ENCODE results near the gene TENM4. TPM values are rescaled to one million over a fixed set of nuclear protein-coding genes. Genes with fewer than 3 reads are reported as not detected.

Gene TENM4
- total RNA-seq, 1 experiment from 2014 or later, result 9.9 TPM

DNA sequence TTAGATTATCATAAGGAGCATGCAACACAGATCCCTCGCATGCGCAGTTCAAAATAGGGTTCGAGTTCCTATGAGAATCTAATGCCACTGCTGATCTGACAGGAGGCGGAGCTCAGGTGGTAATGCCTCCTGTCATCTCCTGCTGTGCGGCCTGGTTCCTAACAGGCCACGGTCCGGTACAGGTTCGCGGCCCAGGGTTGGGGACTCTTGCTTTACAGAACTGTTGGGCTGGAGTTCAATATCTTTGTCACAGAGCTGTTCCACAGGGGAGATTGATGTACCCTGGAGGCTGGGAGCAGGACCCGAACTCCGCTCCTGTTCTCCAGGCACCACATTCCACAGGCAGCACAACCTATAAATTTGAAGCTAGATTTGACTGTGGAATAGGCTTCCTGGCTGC, 508.1 kb downstream of the TENM4 start:
- no peaks in the 10 kb centered on the region for H3K4me1 Mint-ChIP-seq (ENCODE audit: insufficient read depth, unreplicated experiment)
- CTCF ChIA-PET, result interaction anchor here (0.9 to 1.9 kb wide), 2 partner anchors 19 to 287 kb away, joined by 3 to 7 read pairs; no protein-coding TSS in a partner anchor
- DNase-seq (ENCODE audit: unreplicated experiment), result no peak
- H3K36me3 Mint-ChIP-seq (ENCODE audit: insufficient read depth, unreplicated experiment), result no peaks in the 10 kb centered on the region
- no peaks in the 10 kb centered on the region for H3K27me3 Mint-ChIP-seq (ENCODE audit: insufficient read depth, unreplicated experiment)
- POLR2A ChIA-PET, result interaction anchor here (1.1 kb wide), 1 partner anchor 73 kb away, joined by 3 read pairs; no protein-coding TSS in a partner anchor
- TF ChIP-seq, protein P1, sequence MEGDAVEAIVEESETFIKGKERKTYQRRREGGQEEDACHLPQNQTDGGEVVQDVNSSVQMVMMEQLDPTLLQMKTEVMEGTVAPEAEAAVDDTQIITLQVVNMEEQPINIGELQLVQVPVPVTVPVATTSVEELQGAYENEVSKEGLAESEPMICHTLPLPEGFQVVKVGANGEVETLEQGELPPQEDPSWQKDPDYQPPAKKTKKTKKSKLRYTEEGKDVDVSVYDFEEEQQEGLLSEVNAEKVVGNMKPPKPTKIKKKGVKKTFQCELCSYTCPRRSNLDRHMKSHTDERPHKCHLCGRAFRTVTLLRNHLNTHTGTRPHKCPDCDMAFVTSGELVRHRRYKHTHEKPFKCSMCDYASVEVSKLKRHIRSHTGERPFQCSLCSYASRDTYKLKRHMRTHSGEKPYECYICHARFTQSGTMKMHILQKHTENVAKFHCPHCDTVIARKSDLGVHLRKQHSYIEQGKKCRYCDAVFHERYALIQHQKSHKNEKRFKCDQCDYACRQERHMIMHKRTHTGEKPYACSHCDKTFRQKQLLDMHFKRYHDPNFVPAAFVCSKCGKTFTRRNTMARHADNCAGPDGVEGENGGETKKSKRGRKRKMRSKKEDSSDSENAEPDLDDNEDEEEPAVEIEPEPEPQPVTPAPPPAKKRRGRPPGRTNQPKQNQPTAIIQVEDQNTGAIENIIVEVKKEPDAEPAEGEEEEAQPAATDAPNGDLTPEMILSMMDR (IDR thresholded peaks at IDR 0.05; ENCODE audit: unreplicated experiment), result no peak
- no peak overlapping the region for H3K27ac Mint-ChIP-seq (ENCODE audit: low read depth, unreplicated experiment)
- no peaks in the 10 kb centered on the region for H3K9me3 Mint-ChIP-seq (ENCODE audit: unreplicated experiment)
- intact Hi-C loops (cut with micrococcal nuclease), result no loop called here
- BruUV-seq (replicated peaks), result no TSS peak
- H3K4me3 Mint-ChIP-seq (ENCODE audit: unreplicated experiment), result no peak overlapping the region

DNA sequence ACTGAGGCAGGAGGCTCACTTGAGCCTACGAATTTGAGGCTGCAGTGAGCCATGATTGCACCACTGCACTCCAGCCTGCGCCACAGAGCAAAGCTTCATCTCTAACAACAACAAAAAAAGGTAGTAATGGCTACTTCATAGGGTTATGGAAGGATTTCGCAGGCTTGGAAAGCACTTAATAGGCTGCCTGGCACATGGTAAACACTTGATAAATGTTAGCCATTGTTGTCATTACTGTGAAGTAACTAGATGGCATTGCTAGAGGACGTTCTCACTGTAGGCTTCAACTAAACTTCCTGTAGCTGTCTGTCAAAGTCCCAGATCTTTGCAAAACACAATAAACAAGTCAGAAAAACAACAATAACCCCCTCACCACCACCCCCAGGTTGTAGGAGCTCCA, 508.9 kb downstream of the TENM4 start:
- DNase-seq (ENCODE audit: unreplicated experiment), result no peak
- Mint-ChIP-seq H3K4me3 (ENCODE audit: unreplicated experiment) (no peak overlapping the region), H3K27me3 (ENCODE audit: insufficient read depth, unreplicated experiment) (no peaks in the 10 kb centered on the region), H3K36me3 (ENCODE audit: insufficient read depth, unreplicated experiment) (no peaks in the 10 kb centered on the region), H3K4me1 (ENCODE audit: insufficient read depth, unreplicated experiment) (no peaks in the 10 kb centered on the region), H3K9me3 (ENCODE audit: unreplicated experiment) (no peaks in the 10 kb centered on the region), H3K27ac (ENCODE audit: low read depth, unreplicated experiment) (no peak overlapping the region)
- BruUV-seq (replicated peaks), result no TSS peak
- intact Hi-C loops (cut with micrococcal nuclease), result no loop called here
- TF ChIP-seq, protein P1 (IDR thresholded peaks at IDR 0.05; ENCODE audit: unreplicated experiment), result no peak
- ChIA-PET CTCF (no interaction called here), POLR2A (interaction anchor here (0.7 kb wide), 1 partner anchor 42 kb away, joined by 3 read pairs; no protein-coding TSS in a partner anchor)

DNA sequence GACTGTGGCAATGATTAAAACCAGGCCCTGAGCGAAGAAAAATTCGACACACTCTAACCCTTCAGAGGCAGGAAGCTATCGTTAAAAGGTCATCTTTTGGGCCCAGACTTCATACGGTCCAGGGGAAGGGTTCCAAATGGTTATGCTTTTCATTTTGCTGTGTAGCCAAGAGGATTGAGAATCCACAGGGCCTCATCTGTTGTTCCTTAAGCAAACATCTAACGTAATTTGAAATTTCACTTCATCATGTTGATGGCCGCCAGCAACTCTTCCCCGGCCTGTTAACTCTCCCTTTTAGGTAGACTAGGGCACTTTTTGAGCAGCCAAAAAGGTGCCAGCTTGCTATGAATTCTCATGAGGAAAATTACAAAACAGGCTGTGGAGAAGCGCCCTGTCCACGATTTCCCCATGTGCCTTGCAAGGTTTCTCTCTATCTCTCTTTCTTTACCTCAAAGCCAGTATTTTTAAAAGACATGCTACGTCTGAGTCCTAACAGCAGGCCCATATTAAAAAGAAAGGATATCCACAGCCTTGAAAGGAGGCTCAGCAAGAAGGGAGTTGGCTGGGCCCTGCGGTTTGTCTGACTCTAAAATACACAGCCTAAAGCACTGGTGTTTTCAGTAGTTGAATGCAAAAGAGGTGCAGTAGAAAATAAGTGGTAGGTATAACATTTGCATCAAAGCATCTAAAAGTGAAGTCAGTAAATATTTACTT, 509.9 kb downstream of the TENM4 start:
- Mint-ChIP-seq H3K9me3 (ENCODE audit: unreplicated experiment) (no peaks in the 10 kb centered on the region), H3K27me3 (ENCODE audit: insufficient read depth, unreplicated experiment) (no peaks in the 10 kb centered on the region), H3K4me1 (ENCODE audit: insufficient read depth, unreplicated experiment) (no peaks in the 10 kb centered on the region), H3K36me3 (ENCODE audit: insufficient read depth, unreplicated experiment) (no peaks in the 10 kb centered on the region), H3K27ac (ENCODE audit: low read depth, unreplicated experiment) (no peak overlapping the region), H3K4me3 (ENCODE audit: unreplicated experiment) (no peak overlapping the region)
- ChIA-PET POLR2A (interaction anchor here (0.7 kb wide), 1 partner anchor 41 kb away, joined by 3 read pairs; no protein-coding TSS in a partner anchor), CTCF (interaction anchor here (1.2 kb wide), 1 partner anchor 216 kb away, joined by 4 read pairs; no protein-coding TSS in a partner anchor)
- no peak for DNase-seq (ENCODE audit: unreplicated experiment)
- BruUV-seq (replicated peaks), result no TSS peak
- intact Hi-C loops (cut with micrococcal nuclease), result no loop called here
- TF ChIP-seq, protein P1 (IDR thresholded peaks at IDR 0.05; ENCODE audit: unreplicated experiment), result no peak

DNA sequence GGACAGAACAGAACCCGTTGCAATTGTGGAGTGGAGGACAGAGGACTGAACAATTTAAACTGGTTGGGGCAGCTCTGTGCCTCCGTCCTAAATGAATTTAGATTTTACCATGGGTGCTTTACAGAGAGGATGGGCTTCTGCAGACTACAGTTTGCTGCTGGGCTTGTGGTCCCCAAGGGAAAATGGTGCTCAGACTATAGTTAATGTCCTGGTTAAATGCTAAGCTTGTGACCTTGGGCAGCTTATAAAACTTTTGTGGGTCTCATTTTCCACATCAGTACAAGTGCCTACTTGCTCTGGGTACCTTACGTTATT, 511.0 kb downstream of the TENM4 start:
- CTCF ChIA-PET, result interaction anchor here (1.0 to 1.2 kb wide), 3 partner anchors 11 to 214 kb away, joined by 3 to 4 read pairs (median 4); no protein-coding TSS in a partner anchor

More for the DNA sequence above, 511.0 kb downstream of the TENM4 start:
- DNase-seq (ENCODE audit: unreplicated experiment), result no peak
- BruUV-seq (replicated peaks), result no TSS peak
- H3K9me3 Mint-ChIP-seq (ENCODE audit: unreplicated experiment), result no peaks in the 10 kb centered on the region
- H3K27me3 Mint-ChIP-seq (ENCODE audit: insufficient read depth, unreplicated experiment), result no peaks in the 10 kb centered on the region
- intact Hi-C loops (cut with micrococcal nuclease), result no loop called here
- no peaks in the 10 kb centered on the region for H3K36me3 Mint-ChIP-seq (ENCODE audit: insufficient read depth, unreplicated experiment)
- POLR2A ChIA-PET, result interaction anchor here (0.7 to 1.3 kb wide), 2 partner anchors 28 to 120 kb away, joined by 3 to 4 read pairs; no protein-coding TSS in a partner anchor
- TF ChIP-seq, protein P1 (IDR thresholded peaks at IDR 0.05; ENCODE audit: unreplicated experiment), result no peak
- H3K4me1 Mint-ChIP-seq (ENCODE audit: insufficient read depth, unreplicated experiment), result no peaks in the 10 kb centered on the region
- H3K4me3 Mint-ChIP-seq (ENCODE audit: unreplicated experiment), result no peak overlapping the region
- no peak overlapping the region for H3K27ac Mint-ChIP-seq (ENCODE audit: low read depth, unreplicated experiment)

Data from MCF 10A (cell line).